H1 (cell line): ENCODE data around the gene OCEL1. TPM values are rescaled to one million over a fixed set of nuclear protein-coding genes. Genes with fewer than 3 reads are reported as not detected.
A peak's percentile ranks its signal among the peaks of the same experiment; 100 is the strongest.

Source experiments
- BACH1 ChIP-seq: IDR thresholded peaks from 2 replicates; pipeline ENCODE4 v1.6.1; 2012; ENCODE audit warnings: low read length, improper control_type of control experiment
- CBX5 ChIP-seq: fragments of 300-800, 300-1000 bp; sonication (generic); IDR thresholded peaks from 2 replicates; pipeline ENCODE4 v1.7.1; 2016; ENCODE audit warnings: antibody characterized with exemption, low read length, low read depth
- CEBPB ChIP-seq: IDR thresholded peaks from 2 replicates; pipeline ENCODE4 v1.6.1; 2012; ENCODE audit warnings: low read depth, low read length
- CHD1 ChIP-seq: IDR thresholded peaks from 2 replicates; pipeline ENCODE4 v1.6.1; 2012; ENCODE audit warnings: low read depth, low read length, improper control_type of control experiment
- CTBP2 ChIP-seq: IDR thresholded peaks from 2 replicates; pipeline ENCODE4 v1.7.0; 2011; ENCODE audit warnings: borderline replicate concordance, mild to moderate bottlenecking, moderate library complexity, mixed read lengths, low read length; ENCODE audit not compliant: insufficient read depth, insufficient read length
- HDAC2 ChIP-seq, 2 experiments: fragments of 300-600 bp in 1 of 2; sonication (generic) in 1 of 2; IDR thresholded peaks; 2 replicates each; pipeline ENCODE4 v1.6.1; 2011 to 2012; ENCODE audit warnings: low read depth in 2 of 2, low read length in 2 of 2, mild to moderate bottlenecking in 2 of 2, moderate library complexity in 2 of 2, borderline replicate concordance in 1 of 2, inconsistent platforms in 1 of 2
- JUN ChIP-seq: IDR thresholded peaks from 2 replicates; pipeline ENCODE4 v1.6.1; 2011; ENCODE audit warnings: low read depth, mild to moderate bottlenecking, improper control_type of control experiment, low read length
- JUND ChIP-seq: IDR thresholded peaks from 2 replicates; pipeline ENCODE4 v1.6.1; 2011; ENCODE audit warnings: mild to moderate bottlenecking, improper control_type of control experiment, low read length
- MAFK ChIP-seq: IDR thresholded peaks from 2 replicates; pipeline ENCODE4 v1.6.1; 2012; ENCODE audit warnings: low read depth, mild to moderate bottlenecking, improper control_type of control experiment, low read length
- NANOG ChIP-seq: IDR thresholded peaks from 2 replicates; pipeline ENCODE4 v1.6.1; 2011; ENCODE audit warnings: low read length, low read depth, mild to moderate bottlenecking, inconsistent platforms; ENCODE audit not compliant: insufficient read depth, poor library complexity, severe bottlenecking
- NRF1 ChIP-seq: IDR thresholded peaks from 2 replicates; pipeline ENCODE4 v1.6.1; 2011; ENCODE audit warnings: mild to moderate bottlenecking, low read depth, low read length, improper control_type of control experiment
- POU5F1 ChIP-seq: IDR thresholded peaks from 2 replicates; pipeline ENCODE4 v1.6.1; 2011; ENCODE audit warnings: low read depth, mild to moderate bottlenecking, low read length, moderate library complexity
- RAD21 ChIP-seq, 2 experiments: IDR thresholded peaks in 1 of 2; conservative IDR thresholded peaks in 1 of 2; 2 replicates each; pipeline ENCODE4 v1.6.1; 2011; ENCODE audit warnings: low read depth in 2 of 2, low read length in 2 of 2, improper control_type of control experiment in 1 of 2, inconsistent platforms in 1 of 2, mild to moderate bottlenecking in 1 of 2, moderate library complexity in 1 of 2
- RBBP5 ChIP-seq: IDR thresholded peaks from 2 replicates; pipeline ENCODE4 v1.7.1; 2012; ENCODE audit warnings: low read depth, mild to moderate bottlenecking, inconsistent platforms, low read length, moderate library complexity, borderline replicate concordance
- RFX5 ChIP-seq: IDR thresholded peaks from 2 replicates; pipeline ENCODE4 v1.6.1; 2011; ENCODE audit warnings: low read depth, low read length, improper control_type of control experiment, borderline replicate concordance
- SAP30 ChIP-seq: fragments of 300-600 bp; sonication (generic); IDR thresholded peaks from 2 replicates; pipeline ENCODE4 v1.7.1; 2012; ENCODE audit warnings: low read length, moderate library complexity, mild to moderate bottlenecking, inconsistent platforms; ENCODE audit not compliant: insufficient read depth, insufficient replicate concordance
- SIN3A ChIP-seq, 2 experiments: IDR thresholded peaks in 1 of 2; conservative IDR thresholded peaks in 1 of 2; 2 replicates each; pipeline ENCODE4 v1.6.1; 2011 to 2012; ENCODE audit warnings: low read length in 2 of 2, improper control_type of control experiment in 1 of 2, low read depth in 1 of 2, mild to moderate bottlenecking in 1 of 2
- SIX5 ChIP-seq: IDR thresholded peaks from 2 replicates; pipeline ENCODE4 v1.6.1; 2011; ENCODE audit warnings: mild to moderate bottlenecking, low read depth, low read length
- SP1 ChIP-seq: IDR thresholded peaks from 2 replicates; pipeline ENCODE4 v1.6.1; 2011; ENCODE audit warnings: low read depth, low read length
- SP4 ChIP-seq: IDR thresholded peaks from 2 replicates; pipeline ENCODE4 v1.6.1; 2012; ENCODE audit warnings: low read length, inconsistent platforms
- SRF ChIP-seq: IDR thresholded peaks from 2 replicates; pipeline ENCODE4 v1.6.1; 2011; ENCODE audit warnings: mild to moderate bottlenecking, low read depth, low read length, moderate library complexity
- TAF1 ChIP-seq: IDR thresholded peaks from 2 replicates; pipeline ENCODE4 v1.6.1; 2011; ENCODE audit warnings: mild to moderate bottlenecking, low read depth, low read length
- TAF7 ChIP-seq: optimal IDR thresholded peaks from 2 replicates; pipeline ENCODE3; 2011; ENCODE audit warnings: low read depth, mild to moderate bottlenecking, inconsistent platforms, low read length, moderate library complexity, borderline replicate concordance
- TCF12 ChIP-seq: IDR thresholded peaks from 2 replicates; pipeline ENCODE4 v1.6.1; 2011; ENCODE audit warnings: low read depth, mild to moderate bottlenecking, low read length
- polyA plus RNA-seq, 7 experiments: library from polyadenylated mRNA; depleted of rRNA in 3 of 7; stranded (reverse) in 5 of 7; unstranded in 2 of 7; fragments of >200 nt in 5 of 7; fragments of 200-250 nt in 2 of 7; gene quantifications; 1 replicate in 5 of 7; 2 replicates in 1 of 7; 4 replicates in 1 of 7; pipeline versions ENCODE4 v1.2.1 to v1.2.3, GENCODE V29; 2011 to 2013; ENCODE audit warnings: missing spikeins in 2 of 7, mixed read lengths in 2 of 7
- total RNA-seq: library from RNA; stranded (reverse); fragmentation: NEBNext Ultra II Directional; extraction: Animal tissue kit (Norgen Biotek cat#: 25700); gene quantifications from 2 replicates; pipeline ENCODE4 v1.2.1, GENCODE V29; 2021

The OCEL1 gene
- total and polyA plus RNA-seq, 2 of the 8 experiments (the other 6 are each of a cell fraction or from before 2014, with no cell fraction given) = 13.3 to 32.6 TPM

- TF ChIP-seq SAP30 (peak; percentile 61), SP1 (peak; percentile 100), BACH1 (no peak), RBBP5 (no peak), TAF1 (peak; percentile 97), NANOG (no peak), SIN3A (conservative IDR thresholded peaks at IDR 0.05 in 1 of 2, IDR thresholded peaks at IDR 0.05 in 1 of 2; ENCODE audit: low read depth in 1 of 2, low read length in 2 of 2) (peak; percentile 52 to 73; a peak in 1 of 4 replicates), SIX5 (peak; percentile 85), RAD21 (IDR thresholded peaks at IDR 0.05 in 1 of 2, conservative IDR thresholded peaks at IDR 0.05 in 1 of 2; ENCODE audit: low read depth in 2 of 2, low read length in 2 of 2) (no peak), JUND (no peak; the same call in 1 of the 2 replicates), MAFK (no peak), NRF1 (no peak), RFX5 (no peak), CBX5 (no peak), TCF12 (no peak), CTBP2 (no peak), CHD1 (no peak), CEBPB (no peak), SRF (peak; percentile 35; the same call in 1 of the 2 replicates), JUN (no peak), TAF7 (peak; percentile 86), HDAC2 (IDR thresholded peaks at IDR 0.05; ENCODE audit: borderline replicate concordance in 1 of 2, low read depth in 2 of 2, low read length in 2 of 2) (peak in 1 of 2 experiments; percentile 93; a peak in 1 of 4 replicates), SP4 (no peak), POU5F1 (no peak)
These were observed 41.2 kb downstream of the OCEL1 start, which contains the start of gene BABAM1 (continued) for GRCh38 chr19:17266975-17267788.
